SU-DHL-6 (cell line): ENCODE data around the gene MYBPH.

Experiments used
- CTCF ChIP-seq: fragments of 200-600 bp; sonication (generic); IDR thresholded peaks from one replicate; pipeline ENCODE4 v1.5.1; 2017; ENCODE audit warnings: antibody characterized with exemption, mild to moderate bottlenecking, low read length, moderate library complexity; ENCODE audit not compliant: insufficient read depth, poor library complexity, severe bottlenecking
- EZH2phosphoT487 ChIP-seq: fragments of 200-600 bp; sonication (generic), shearing (Covaris generic); conservative IDR thresholded peaks from 2 replicates; pipeline ENCODE4 v1.6.1; 2018; ENCODE audit warnings: mild to moderate bottlenecking, antibody characterized with exemption, low read length, moderate library complexity, mixed read lengths

DNA sequence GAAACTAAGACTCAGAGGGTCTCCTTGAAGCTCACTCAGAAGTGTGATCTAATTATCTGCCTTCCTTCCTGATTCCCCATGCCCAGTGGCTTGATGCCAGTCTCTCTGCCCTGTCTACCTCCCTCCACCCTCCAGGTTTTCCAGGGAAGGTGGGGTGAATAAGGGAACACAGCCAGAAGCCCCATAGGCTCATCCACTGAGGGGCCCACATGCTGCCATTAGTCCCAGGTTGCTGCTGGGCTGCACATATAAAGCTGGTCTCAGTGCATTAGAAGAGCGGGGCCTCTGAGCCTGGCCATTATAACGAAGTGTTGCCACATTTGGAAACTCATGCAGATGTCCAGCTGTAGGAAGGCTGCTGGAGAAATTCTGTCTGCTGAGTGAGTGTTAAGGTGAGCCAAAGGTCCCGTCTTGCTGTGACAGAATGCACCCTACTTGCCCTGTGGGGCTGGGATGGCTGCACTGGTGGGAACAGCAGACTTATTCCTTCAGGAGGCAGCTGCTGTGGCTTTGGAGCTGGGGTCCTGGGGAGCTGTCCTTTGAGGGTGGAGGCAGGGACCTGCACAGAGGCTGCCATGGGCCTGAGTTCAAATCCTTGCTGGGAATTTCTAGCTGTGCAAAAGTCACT lies 45.2 kb downstream of the MYBPH start:
- TF ChIP-seq CTCF (no peak), EZH2phosphoT487 (no peak)
